GM19452 (cell line): ENCODE data around the gene CTSH.

Experiments
- ATAC-seq: cut with Tn5 transposase; IDR thresholded peaks from one replicate; pipeline ENCODE4 v1.9.1; 2021; ENCODE audit not compliant: unreplicated experiment

Gene CTSH

DNA sequence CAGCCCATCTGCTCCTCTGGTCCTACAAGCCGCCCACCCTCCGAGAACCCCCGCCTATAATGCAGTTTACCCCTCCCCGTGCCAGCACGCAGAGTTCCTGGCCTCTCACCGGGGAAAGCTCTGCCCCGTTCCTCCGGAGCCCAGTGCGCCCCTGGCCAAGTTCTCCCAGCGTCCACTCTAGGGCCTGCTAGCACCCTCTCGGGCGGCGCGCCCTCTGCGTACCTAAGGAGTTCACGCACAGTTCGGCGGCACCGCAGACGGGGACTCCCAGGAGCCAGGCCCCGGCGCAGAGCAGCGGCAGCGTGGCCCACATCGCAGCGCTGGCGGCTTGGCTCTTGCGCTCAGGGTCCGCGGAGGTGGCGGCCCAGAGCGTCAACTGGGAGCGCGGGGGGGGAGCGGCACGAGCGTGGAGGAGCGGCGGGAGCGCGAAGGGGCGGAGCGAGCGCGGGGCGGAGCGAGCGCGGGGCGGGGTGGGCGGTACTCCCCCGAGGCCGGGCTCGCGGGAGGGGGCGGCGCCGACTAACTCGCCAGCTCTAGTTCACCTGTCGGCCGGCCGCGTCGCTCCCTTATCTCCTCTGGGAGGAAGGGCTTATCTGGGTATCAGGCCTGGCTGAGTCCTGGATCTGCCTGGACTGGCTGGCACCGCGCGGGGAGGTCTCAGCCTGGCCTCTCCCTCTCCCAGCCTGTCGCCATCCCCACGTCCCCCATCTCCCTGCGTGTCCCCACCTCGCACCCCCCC is at the start of gene CTSH:
CTSH (minus strand) TSS at position 378 of the 739 bp plus-strand sequence; CDS start at position 313, 65 bp downstream.
- peak; percentile 70 for ATAC-seq

GRCh38 chr15:78993931-78994530 is 49.2 kb upstream of the CTSH start:
- no peak for ATAC-seq

- no peak for ATAC-seq
Measured at GRCh38 chr15:78993257-78993930, 48.5 kb upstream of the CTSH start.

DNA sequence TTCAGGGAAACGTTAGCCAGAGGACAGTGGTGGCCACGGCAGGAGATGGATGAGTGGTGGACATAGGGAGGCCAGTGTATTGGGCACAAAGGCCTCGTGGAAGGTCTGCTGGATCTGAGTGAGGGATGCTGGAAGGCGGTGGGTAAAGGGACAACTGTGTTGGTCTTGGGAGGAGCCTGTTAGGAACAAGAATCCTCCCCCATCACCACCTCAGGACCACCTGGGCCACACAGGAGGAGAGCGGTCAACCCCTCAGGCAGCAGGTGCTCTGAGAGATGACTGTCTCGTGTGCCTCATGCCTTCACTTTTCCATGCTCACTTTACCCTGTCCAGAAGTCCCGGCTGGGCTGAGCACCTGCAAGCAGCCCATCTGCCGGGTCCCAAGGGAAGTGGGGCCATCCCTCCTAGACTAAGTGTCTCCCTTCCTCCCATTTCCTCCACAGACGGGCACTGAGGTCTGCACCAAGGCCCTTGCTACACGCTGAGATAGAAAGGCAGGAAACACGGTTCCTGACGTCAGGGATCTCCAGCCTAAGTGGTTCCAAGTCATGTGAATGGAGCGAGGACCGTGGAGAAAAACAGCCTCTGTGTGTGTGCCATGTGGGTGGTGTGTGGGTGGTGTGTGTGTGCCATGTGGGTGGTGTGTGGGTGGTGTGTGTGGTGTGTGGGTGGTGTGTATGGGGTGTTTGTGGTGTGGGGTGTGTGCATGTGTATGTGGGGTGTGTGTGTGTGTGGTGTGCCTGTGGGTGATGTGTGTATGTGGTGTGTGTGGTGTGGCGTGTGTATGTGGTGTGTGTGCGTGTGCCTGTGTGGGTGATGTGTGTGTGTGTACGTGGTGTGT is 47.8 kb upstream of the CTSH start:
- ATAC-seq, result no peak

DNA sequence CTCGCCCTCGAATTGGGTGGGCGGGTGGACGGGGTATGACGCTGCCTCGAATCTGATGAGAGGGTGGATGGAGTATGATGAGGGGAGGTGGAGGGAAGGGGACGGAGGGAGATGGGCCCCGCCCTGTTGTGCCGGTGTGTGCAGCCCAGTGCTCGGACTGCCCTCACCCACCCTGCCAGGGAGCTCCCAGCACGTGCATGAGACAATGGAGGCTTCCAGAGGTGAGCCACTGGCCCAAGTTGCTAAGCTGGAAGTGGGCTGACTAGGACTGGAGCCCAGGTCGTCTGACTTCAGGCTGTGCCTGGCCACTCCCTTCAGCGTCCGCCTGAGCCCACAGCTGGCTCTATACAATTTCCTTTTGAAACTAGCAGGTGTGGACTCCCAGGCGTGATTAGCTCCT is 47.0 kb upstream of the CTSH start:
- ATAC-seq, result no peak

GRCh38 chr15:78991476-78991875 is 46.6 kb upstream of the CTSH start:
- ATAC-seq, result no peak

GRCh38 chr15:78990278-78990677 is 45.4 kb upstream of the CTSH start:
- ATAC-seq, result no peak

GRCh38 chr15:78989701-78990240 is 44.9 kb upstream of the CTSH start:
- no peak for ATAC-seq

- no peak for ATAC-seq
Measured at GRCh38 chr15:78988361-78988911, 43.6 kb upstream of the CTSH start.

GRCh38 chr15:78987556-78988360 is 42.9 kb upstream of the CTSH start:
- ATAC-seq, result no peak

DNA sequence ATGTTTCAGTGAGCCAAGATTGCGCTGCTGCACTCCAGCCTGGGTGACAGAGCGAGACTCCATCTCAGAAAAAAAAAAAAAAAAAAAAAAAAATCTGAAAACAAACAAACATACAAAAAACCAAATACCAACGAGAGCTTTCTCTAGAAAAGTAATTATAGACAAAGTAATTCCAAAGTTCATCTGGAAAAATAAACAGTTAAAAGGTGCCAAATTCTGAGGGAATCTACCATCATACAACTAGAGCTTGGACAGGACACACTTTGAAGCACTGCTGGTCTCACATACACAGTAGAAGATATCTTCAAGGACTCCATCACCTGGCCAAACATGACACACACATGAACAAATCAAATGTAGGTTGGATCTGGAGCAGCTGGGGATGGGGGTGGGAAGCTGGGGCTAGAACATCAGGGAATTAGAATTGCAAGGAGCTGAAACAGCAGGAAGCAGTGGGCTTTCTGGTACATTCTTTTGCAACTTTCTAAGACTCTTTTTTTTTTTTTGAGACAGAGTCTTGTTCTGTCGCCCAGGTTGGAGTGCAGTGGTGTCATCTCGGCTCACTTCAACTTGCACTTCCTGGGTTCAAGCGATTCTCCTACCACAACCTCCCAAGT is 41.1 kb upstream of the CTSH start:
- ATAC-seq, result no peak

GRCh38 chr15:78984041-78984440 is 39.2 kb upstream of the CTSH start:
- no peak for ATAC-seq

DNA sequence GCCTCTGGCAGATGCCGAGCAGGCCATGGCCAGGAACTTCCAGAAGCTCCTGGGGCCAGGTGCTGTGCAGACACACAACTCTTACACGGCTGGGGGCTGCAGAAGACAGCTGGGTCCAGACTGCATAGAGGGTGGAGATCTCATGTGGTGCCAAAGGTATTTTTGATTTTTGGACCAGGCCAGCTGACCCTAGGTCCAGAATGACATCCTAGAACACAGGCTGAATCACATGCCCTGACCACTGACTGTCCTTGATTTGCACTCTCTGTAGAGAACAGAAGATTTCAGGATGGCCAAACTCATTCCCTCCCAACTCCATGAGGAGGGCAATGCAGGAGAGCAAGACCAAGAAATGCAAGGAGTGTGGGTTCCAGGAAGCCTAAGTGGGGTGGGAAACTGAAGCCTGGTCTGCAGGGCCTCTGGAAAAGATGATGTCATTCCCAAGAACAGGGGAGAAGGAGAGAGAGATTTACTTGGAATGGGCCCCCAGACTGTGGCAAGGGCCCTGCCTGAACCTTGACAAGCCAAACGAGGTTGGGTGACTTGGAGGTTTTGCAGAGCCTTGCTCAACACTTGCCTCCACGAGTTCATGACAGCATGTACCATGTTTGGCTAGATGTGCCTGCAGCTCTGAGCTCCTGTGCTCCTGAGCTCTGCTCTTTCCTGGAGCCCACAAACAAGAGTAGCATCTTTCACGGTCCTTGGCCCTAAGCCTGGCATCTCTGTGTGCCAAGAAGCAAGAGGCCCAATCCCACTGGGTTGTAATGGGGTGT is 38.5 kb upstream of the CTSH start:
- no peak for ATAC-seq

DNA sequence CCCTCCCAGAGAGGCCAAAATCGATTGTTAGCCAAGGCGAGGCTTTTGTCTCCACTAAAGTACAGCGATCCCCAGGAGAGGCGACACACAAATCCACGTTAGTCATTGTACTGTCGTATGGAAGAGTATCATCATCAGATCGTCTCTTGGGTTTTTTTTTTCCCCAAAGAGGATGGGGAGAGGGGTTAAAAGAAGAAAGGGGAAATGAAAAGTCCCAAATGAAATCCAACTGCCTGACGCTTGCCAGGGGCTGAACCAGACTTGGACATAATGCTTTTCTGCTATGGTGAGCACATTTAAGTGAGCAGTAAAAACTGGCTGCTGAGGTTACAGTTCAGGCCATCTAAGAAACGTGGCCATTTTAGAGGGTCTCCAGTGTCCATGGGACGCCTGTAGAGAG is 37.9 kb upstream of the CTSH start:
- ATAC-seq, result no peak

- no peak for ATAC-seq
Measured at GRCh38 chr15:78981532-78982313, 36.9 kb upstream of the CTSH start.

DNA sequence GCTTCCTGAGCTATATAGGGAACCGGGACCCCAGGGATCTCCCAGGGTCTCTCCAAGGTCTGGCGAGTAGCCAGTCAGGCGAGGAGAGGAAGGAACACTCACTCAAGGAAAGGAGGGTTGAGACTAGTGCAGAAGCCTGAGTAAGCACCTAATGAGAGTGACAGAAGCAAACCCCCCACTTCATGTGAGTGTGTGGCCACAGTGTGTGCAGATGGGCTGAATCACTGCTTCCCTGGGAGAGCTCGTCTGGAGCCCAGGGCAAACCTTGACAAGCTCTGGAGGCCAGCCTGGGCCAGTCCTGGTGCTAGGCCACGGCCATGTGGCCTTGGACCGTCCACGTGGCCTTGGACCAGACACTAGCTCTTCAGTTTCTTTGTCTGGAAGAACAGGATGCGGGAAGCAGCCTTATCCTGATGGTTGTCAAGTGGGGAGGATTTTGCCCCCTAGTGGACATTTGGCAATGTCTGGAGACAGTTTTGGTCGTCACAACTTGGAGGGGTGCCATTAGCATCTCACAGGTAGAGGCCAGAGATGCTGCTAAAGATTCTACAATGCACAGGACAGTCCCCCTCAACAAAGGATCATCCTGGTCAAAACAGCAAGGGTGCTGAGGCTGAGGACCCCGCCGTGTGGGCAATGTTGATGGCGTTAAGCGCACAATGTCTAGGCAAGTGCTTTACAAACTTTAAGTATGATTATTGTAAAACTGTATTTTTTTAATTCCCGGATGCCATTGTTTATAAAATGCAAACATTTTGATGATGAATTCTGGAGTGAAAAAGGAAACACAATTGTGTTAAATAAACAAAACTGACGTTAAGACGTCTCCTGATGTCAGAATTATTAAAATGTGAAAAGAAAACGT is 34.8 kb upstream of the CTSH start:
- no peak for ATAC-seq

- ATAC-seq, result no peak
Measured at GRCh38 chr15:78978601-78979179, 33.8 kb upstream of the CTSH start.
